Stimulated activated CD4-positive, alpha-beta T cell treated with anti-CD3 and anti-CD28 coated beads, Interleukin-1b, Interleukin-23, amount 100 ng/mL, for 48 hours (primary cell): ENCODE data around the gene VIPR2.

Source experiments
- DNase-seq: peaks from one replicate; pipeline ENCODE4 v3.0.0-alpha.2; 2020

The VIPR2 gene

DNA sequence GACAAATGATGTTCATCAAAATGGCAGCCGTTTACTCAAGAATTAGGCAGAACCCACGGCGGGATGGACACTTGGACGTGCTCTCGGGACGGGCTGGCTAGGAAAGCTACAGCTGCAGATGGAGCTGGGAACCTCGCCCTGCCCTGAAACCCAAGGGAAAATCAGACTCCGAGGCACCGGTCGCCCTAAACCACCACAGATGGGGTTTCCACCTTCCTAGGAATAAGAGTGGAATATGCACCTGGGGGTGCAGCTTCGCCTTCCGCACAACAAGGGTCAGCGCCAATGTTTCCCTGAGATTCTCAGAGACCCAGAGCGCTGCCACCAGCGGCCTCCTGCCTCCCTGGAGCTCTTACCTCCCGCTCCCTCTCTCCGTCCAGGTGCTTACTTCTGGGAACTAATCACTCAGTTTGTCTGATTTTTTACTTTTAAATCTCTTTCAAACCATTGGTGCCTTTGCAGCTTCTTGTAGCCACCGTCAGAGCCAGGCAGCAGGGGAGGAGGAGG lies 165.6 kb downstream of the VIPR2 start:
- no peak for DNase-seq
